COLO668 (cell line): ENCODE measurements around the gene MCTP1.
"Not testable (repeated sequence)": the region's sequence is repeated elsewhere in the genome, so short reads cannot be mapped to it uniquely, and the experiment has no call there.

Experiments
- DNase-seq: peaks from one replicate; lab custom pipeline; 2025; ENCODE audit not compliant: unreplicated experiment; lab: John Stamatoyannopoulos, UW

MCTP1 gene

GRCh38 chr5:94832685-94833084 is 452.2 kb downstream of the MCTP1 start:
- no peak for DNase-seq

- no peak for DNase-seq
Measured at GRCh38 chr5:94830520-94830919, 454.4 kb downstream of the MCTP1 start.

GRCh38 chr5:94828222-94828621 is 456.7 kb downstream of the MCTP1 start:
- DNase-seq: not testable (repeated sequence)

DNA sequence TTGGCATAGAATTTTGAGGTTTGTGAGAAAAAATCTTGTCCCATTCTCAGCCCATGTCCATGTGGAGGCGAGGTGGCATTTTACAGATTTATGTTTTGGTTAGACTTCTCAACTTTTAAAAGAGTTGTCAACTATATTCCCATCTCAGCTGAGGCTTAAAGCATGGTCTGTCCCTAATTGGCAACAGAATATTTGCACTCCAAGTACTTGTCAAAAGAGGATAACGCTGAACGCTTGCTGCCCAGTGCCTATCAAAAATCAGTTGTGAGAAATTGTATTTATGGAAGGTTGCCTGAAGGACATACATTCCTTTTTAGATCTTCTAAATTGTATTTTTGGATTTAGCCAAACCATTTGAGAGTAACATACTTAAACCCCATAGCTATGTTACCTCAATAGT is 464.4 kb downstream of the MCTP1 start:
- DNase-seq: no peak

DNA sequence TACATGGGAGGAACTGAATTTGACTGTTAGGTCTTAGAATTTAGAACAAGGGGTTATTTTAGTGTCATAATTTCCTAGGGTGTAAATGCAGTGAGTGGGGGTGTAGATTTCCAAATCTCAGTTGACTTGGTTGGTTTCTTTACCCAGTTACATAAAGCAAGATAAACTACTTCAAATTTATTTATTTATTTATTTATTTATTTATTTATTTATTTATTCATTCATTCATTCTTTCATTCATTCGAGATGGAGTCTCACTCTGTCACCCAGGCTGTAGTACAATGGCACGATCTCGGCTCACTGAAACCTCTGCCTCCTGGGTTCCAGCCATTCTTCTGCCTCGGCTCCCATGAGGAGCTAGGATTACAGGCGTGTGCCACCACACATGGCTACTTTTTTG is 466.0 kb downstream of the MCTP1 start:
- DNase-seq: no peak

- DNase-seq: peak; percentile 22
Measured at GRCh38 chr5:94815313-94816039, 469.4 kb downstream of the MCTP1 start.

GRCh38 chr5:94812232-94812631 is 472.7 kb downstream of the MCTP1 start:
- DNase-seq: no peak

GRCh38 chr5:94811331-94811730 is 473.6 kb downstream of the MCTP1 start:
- DNase-seq: no peak

DNA sequence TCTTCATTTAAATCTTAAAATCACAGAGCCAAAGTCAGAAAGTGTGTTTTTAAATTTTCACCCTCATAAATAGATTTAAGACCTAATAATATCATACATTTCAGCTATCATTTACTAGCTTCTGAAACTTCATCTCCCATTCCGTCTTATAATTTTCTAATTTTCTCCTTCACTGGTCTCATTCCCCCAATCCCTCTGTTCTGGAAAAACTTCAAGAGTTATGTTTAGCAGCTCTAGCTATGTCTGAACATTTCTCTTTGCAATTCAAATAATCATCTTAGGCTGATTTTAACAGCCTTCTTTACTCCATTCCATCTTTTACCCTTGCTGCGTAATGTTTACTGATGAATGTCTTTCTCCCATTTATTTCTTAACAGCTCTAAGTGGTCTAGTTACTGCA is 474.0 kb downstream of the MCTP1 start:
- DNase-seq: no peak

DNA sequence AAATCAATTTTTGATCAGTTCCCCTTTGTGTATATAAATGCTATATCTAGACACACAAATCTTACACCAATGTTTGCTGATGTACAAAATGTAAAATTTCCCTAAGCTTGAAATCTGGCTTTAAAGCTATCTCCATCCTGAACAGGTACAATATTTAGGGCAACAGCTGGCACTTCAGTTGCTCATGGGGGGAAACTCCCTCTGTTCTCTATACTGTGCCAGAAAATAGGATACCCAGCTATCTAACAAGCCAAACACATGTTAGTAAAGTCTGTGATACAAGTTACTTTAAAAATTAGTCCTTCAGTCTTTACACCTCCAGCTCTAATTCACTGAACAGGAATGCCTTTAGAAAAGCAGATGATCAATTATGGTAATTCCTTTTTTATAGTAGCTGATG is 474.6 kb downstream of the MCTP1 start:
- no peak for DNase-seq

- no peak for DNase-seq
Measured at GRCh38 chr5:94808497-94808896, 476.4 kb downstream of the MCTP1 start.

- no peak for DNase-seq
Measured at GRCh38 chr5:94807985-94808384, 476.9 kb downstream of the MCTP1 start.

DNA sequence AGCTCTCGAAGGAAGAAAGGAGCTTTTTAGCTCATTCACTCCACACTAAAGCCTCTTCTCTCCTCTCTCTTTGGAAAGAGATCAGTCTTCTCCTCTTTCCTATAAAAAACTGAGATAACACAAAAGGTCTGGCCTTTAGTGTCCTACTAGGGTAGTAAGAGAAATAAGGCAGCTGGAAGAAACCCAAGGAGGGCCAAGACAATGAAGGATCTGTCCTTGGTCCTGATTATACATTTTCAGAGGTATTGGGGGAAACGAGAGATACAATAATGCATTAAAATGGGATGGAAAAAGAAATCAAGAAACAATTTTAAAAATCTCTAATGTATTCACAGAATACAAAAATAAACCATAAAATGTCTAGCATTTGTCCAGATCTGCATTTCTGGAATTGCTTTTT is 482.4 kb downstream of the MCTP1 start:
- DNase-seq: no peak

DNA sequence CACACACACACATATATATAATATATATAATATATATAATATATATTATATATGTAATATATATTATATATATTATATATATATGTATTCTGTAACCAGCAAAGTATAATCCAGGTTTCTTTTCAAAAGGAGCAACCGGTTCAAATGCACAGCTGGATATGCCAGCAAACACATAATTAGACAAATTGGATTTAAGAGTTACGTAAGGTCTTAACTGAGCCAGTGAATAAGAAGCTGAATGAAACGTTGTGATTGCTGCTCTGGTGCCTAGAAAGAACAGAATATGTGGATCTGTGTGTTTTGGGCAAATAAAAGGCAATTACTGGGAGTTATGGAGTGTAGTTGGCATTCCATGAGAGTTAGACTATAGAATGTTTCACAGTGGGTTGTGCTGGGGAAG is 488.3 kb downstream of the MCTP1 start:
- DNase-seq: no peak

DNA sequence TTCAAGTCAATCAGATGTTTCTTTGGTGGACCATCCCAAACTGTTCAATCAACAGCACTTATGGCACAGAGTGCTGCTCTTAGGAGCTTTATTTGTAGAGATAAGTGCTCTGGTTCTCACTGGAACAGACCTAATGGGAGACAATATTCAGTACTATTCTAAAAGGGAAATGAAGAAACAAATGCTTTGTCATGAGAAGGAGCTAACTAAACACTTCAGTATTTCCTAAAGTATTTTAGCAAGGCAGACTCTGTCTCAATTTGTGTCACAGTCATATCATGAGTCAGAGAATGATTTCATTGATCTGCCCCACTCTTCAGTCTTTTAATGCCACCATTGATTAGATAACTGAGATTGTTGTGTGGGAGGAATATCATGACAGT is 491.1 kb downstream of the MCTP1 start:
- DNase-seq: no peak

GRCh38 chr5:94793113-94793815 is 491.6 kb downstream of the MCTP1 start:
- DNase-seq: no peak

- no peak for DNase-seq
Measured at GRCh38 chr5:94791829-94792228, 493.1 kb downstream of the MCTP1 start.

GRCh38 chr5:94788527-94788926 is 496.4 kb downstream of the MCTP1 start:
- no peak for DNase-seq

DNA sequence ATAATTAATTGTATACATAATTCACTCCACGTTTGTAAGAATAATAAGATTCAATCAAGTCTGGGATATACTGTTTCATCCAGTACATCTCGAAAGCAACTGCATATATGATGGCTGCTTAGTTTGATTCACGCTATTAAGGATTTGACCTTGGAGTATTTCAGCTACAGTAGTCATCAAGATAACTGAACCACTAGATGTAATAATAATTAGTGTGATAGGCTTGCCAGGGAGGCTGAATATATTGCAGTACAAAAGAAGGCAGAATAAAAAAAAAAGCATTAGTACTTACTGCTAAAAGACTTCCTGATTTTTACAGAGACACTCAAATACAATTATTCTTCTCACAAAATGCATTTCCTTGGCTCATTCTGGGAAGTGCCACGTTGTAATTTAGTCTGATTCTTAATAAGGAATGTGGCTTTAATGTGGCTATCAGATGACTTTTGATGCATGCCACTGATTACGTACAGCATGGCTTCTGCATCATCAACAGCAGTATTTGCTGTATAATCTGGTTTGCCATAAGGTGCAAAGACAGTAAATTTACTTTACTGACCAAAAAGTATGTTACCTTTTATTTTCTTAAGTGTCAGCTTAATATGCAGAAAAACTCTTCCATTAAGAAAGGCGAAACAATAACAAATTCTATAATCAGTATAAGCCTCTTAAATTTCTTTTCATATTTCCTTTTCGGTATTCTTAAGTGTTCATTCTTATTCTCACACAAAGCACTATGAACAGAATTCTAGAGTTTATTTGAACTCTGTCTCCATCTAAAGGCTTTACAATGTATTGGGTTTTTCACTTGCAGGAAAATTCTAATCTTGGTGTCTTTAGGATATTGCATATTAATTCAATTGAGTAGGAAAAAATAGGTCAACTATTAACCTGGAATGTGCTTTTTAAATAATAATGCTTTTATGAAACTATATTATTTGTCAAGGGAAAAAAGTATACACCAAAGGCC is 500.1 kb downstream of the MCTP1 start:
- DNase-seq: no peak

DNA sequence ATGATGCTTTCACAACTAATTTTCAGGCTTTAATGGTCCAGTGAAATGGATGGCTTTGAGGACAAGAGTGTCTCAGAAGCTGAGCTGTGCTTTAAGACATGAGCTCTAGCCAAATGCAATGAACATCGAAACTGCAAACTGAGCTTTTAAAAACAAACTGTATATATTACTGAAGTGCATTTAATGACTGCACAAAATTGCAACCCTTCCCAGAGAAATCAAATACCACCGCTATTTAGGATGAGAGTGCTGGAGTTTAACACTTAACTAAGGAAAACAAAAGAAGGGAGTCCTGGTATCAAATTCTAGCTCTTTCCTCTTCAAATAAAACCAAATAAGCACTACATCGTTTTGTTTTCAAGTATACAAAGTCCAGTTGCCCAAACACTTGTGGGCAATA is 502.5 kb downstream of the MCTP1 start:
- DNase-seq: no peak

- no peak for DNase-seq
Measured at GRCh38 chr5:94779684-94780083, 505.2 kb downstream of the MCTP1 start.

GRCh38 chr5:94778732-94779131 is 506.2 kb downstream of the MCTP1 start:
- peak; percentile 33 for DNase-seq
